T-helper 22 cell (primary cell): ENCODE results near the gene AP2A1.

ENCODE experiments used
- DNase-seq: peaks from one replicate; pipeline ENCODE4 v3.0.0-alpha.2; 2020; ENCODE audit warnings: low read depth

The AP2A1 gene

GRCh38 chr19:49766007-49766929 lies 533 bp upstream of the AP2A1 start:
- peak; percentile 99 for DNase-seq

DNA sequence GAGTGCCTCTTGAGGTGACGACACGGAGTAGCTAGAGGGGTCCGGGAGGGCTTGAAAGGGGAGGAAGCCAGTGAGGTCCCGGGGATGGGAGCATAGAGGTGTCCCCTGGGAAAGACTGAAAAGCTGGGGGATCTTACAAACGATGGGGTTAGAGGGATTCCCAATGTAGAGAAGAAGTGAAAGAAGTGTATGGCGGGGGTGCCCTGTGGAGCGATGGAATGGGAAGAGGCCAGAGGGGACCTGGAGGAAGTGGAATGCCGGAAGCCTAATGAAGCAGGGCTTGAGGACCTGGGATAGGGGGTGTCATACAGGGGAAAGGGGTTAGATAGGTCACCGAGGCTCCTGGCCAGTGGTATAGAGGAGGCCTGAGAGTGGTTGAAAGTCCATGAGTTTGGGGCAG lies 580 bp downstream of the AP2A1 start:
- no peak for DNase-seq

DNA sequence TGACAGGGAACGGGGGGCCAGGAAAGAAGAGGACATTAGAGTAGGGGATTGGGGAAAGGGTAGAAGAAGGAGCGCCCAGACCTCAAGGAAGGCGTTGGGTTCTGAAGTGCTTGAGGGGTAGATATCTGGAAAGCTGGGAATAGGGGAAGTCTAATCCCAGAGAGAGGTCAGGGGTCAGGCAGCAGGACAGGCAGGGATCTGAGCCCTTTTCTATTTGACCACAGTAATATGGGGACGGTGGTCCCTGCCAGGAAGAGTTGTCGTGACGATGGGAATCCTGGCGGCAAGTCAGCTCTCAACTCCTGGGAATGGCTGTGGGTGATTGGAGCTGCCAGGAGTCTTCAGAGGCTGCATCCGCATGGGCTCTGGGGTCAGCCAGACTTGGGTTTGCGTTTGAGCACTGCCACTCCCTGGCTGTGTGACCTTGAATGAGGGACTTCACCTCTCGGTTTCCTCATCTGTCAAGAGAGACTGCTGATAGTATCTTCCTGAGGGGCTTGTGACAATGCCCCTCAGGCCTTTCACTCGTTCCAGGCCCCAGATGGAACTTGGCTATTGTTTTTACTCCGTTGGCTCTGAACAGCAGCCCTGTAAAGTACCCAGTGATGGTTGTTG lies 1.3 kb downstream of the AP2A1 start:
- no peak for DNase-seq

DNA sequence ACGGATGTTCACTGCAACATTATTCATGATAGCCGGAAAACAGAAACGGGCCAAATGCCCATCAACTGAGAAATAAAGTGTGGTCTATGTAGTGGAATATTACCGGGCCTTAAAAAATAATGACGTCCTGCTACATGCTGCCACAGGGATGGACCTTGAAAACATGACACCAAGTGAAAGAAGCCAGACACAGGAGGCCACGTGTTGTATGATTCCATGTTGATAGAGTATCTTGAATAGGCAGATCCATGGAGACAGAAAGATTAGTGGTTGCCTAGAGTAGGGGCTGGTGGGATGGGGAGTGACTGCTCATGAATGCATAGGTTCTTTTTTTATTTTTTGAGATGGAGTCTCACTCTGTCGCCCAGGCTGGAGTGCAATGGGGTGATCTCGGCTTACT lies 3.7 kb downstream of the AP2A1 start:
- no peak for DNase-seq

DNA sequence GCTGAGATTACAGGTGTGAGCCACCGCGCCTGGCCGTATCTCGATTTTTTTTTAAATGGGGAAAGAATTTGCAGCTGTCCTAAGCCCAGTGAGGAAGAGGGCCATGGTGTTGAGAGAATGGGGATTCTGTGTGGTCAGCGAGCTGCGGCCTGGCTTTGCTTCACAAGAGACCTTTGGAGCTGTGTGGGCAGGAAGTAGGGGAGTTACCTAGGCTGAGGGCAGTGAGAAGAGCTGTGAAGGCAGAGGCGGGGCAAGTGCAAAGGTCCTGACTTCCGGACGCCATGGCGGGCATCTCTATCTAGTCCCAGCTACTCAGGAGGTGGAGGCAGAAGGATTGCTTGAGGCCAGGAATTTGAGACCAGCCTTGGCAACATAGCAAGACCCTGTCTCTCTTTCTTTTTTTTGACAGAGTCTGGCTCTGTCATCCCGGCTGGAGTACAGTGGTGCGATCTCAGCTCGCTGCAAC lies 4.9 kb downstream of the AP2A1 start:
- no peak for DNase-seq

DNA sequence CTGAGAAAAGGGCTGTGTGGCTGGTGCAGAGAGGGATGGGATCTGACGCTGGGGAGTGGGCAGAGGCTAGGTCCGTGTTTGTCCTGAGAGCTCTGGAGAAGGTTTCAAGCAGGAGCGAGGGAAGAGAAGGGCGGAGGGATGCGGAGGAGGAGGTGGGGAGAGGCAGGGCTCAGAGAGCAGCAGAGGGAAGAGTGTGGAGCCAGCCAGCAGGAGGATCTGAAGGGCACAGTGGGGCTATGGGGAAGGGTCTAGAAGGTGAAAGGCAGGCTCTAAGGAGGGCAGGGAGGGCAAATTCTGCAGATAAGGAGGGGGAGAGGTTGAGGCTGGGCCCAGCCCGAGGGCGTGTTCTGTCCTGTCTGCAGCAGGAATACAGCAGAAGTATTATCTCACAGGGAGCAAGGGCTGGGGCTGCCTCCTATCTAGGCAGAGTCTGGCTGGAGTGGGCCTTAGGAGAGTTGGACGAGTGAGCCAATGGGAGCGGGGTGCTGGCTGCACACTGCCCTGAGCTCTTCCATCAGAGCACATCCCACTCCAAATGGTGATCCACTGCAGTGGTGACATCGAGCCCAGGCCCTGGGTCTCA lies 6.1 kb downstream of the AP2A1 start:
- DNase-seq: no peak

DNA sequence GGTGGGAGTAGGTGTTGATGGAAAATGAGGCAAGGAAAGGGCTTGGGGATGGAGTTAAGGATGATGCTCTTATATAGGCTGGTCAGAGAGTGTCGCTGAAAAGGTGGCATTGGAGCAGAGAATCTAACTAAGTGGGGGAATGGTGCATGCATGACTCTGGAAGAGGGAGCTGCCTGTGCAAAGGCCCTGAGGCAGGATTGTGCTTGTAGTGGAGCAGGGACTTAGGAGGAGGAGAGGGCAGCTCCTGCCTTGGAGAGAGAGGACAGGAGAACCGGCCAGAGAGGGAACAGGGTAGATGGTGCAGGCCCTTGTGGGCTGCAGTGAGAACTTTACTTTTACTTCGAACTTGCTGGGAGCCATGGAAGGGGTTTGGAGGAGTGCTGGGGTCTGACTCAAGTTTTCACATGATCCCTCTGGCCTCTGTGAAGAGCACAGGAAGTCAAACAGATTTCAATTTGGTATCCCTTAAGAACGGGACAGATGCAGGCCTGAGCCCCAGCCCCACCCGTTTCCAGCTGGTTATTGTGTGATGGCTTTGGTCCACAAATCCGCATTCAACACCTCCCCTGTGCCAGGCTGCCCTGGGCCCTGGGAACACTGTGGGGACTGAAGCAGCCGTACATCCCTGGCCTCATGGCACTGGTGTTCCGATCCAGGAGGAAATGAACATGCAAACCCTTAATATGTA lies 7.0 kb downstream of the AP2A1 start:
- DNase-seq: no peak

DNA sequence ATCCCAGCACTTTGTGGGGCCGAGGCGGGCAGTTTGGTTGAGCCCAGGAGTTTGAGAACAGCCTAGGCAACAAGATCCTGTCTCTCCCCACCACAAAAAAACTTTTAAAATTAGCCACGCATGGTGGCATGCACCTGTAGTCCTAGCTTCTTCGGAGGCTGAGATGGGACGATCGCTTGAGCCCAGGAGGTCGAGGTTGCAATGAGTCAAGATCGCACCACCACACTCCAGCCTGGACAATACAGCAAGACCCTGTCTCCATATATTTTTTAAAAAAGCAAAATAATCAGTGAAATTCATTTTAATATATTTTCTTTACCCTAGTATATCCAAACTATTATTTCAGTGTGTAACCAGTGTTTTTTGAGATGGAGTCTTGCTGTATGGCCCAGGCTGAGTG lies 8.2 kb downstream of the AP2A1 start:
- DNase-seq: no peak

GRCh38 chr19:49775742-49776370 lies 9.1 kb downstream of the AP2A1 start:
- no peak for DNase-seq

DNA sequence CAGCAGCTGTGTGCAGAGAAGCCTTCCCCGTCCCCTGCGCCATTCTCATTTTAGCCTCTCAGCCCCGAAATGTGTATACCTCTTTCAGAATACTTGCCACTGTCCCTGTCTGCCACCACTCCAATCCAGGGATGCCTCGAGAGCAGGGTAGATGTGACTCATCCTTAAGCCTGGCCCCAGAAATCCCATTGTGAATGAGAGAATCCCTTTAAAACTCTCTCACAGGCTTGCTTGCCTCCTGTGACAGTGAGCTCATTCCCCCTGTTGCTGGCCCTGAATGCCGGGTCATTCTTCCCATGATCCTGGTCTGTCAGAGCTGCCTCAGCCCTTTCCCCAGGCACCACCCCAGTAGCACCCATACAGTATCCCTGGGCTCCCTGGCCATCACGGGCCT lies 9.6 kb downstream of the AP2A1 start:
- no peak for DNase-seq

- DNase-seq: no peak
These were observed 13.1 kb downstream of the AP2A1 start for GRCh38 chr19:49779731-49780555.

DNA sequence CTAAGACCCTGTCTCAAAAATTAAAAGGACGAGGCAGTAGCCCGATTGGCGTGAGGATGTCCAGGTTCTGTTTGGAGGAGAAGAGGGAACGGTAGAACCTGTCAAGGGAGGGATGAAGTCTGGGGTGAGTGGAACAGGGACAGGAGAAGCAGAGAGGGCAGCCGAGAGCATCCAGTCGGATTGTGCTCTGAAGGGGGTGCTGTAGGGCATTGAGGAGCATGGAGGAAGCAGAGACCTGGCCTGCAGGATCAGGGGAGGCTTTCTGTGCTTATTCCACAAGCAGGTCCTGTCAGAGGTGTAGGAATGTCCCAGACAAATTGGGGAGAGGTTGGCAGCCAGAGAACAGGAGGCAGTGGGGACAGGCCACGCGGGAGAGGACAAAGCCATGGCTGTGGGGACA lies 14.1 kb downstream of the AP2A1 start:
- DNase-seq: no peak

DNA sequence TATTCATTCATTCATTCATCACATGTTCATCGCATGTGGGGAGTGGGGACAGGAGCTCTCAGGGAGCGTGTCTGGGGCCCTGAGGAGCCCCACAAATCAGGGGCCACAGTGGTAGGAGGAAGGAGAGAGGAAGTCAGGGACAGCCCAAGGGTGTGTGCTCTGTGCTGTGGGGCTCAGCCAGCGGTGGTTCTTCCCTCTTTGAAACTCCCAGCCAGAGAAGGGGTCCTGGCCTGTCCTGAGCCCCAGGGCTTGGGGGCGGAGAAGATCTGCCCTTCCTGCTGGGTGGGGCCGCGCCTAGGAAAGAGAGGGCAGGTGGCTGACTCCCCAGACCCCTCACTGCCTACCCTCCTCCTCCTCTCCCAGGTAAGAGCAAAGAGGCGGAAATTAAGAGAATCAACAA lies 14.6 kb downstream of the AP2A1 start:
- DNase-seq: no peak

GRCh38 chr19:49782515-49782914 lies 15.7 kb downstream of the AP2A1 start:
- DNase-seq: no peak

- DNase-seq: no peak
These were observed 19.6 kb downstream of the AP2A1 start for GRCh38 chr19:49786376-49786820.

DNA sequence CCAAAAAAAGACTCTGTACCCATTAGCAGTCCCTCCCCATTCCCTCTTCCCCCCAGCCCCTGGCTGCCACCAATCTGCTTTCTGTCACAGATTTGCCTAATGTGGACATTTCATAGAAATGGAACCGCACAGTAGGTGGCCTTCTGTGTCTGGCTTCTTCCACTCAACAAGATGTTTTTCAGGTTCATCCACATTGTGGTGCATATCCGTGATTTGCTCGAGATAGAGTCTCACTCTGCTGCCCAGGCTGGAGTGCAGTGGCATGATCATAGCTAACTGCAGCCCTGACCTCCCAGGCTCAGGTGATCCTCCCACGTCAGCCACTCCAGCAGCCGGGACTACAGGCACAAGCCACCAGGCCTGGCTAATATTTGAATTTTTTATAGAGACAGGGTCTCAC lies 20.9 kb downstream of the AP2A1 start:
- no peak for DNase-seq

DNA sequence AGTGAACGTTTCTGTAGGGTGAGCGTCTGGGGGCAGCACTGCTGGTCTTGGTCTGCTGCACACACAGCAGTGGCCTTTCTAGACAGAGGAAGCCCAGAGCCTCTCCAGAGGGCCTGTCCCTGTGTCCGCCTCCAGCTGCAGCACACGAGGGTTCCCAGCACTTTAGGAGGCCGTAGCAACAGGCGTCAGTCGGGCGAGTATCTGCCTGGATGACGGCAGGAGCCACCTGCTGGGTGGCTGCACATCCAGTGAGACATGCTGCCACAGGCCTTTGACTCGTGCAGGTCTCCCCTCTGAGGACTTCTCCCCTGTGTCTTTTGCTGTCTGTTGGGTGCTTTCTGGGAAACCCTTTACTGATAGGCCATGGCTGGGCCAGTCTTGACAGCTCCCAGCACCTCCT lies 22.1 kb downstream of the AP2A1 start:
- no peak for DNase-seq

DNA sequence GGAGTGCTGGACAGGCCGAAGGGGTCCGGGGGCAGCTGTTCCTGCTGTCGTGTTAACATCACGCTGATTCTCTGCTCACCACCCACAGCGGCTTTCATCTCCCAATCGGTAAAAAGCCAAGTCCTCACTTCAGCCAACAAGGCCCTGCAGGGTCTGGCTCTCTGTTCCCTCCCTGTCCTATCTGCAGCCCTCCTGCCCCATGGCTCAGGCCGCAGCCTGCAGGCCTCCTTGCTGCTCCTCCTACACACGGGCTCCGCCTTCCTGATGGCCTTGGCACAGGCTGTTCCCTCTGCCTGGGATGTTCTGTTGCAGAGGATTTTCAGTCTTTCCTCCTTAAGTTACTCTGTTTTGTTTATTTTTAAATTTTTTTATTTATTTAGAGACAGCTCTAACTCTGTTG lies 24.1 kb downstream of the AP2A1 start:
- DNase-seq: no peak

GRCh38 chr19:49791776-49792445 lies 25.1 kb downstream of the AP2A1 start:
- no peak for DNase-seq

GRCh38 chr19:49792829-49793560 lies 26.2 kb downstream of the AP2A1 start:
- no peak for DNase-seq
